ENCODE measurements around the gene TADA2B. TPM values are rescaled to one million over a fixed set of nuclear protein-coding genes. Genes with fewer than 3 reads are reported as not detected.

TADA2B gene
- total and polyA plus RNA-seq, 4 donors = 10.7 to 22.9 (median 17.6) TPM

DNA sequence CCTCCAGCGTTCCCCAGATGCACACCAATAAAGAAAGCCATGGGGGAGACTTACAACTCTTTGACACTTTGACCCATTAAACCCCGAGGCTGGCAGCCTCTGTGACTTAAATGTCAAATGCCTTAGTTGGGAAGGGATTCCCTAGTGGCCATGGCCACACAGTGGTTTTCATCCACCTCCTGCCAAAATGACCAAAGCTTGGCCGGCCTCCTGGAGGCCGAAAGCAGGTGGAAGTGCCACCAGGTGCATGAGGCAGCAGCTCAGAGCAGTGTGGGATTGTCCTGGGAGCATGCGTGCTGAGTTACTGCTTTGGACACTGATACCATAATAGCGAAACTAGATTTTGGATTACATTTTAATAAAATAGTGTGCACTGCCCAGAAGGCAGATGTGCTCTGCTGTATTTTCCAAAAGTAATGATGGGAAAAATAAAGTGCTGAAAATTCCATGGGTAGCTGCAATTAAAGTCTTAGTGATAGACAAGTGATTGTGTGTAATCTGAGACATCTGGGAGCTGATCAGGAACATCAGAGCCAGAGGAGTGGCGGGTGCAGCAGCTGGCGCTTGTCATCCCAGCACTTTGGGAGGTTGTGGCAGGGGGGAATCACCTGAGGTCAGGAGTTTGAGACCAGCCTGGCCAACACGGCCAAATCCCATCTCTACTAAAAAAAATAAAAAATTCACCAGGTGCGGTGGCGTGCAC lies 39.8 kb upstream of the TADA2B start:
- H3K27me3 ChIP-seq (ENCODE audit: control insufficient read depth in 3 of 3, insufficient read depth in 3 of 3, low read length in 2 of 3) = no peaks in the 10 kb centered on the region
- 89 to 90% methylated on average over 10 to 11 of the region's 11 CpGs for WGBS, 2 donors
- no peaks in the 10 kb centered on the region for H3K9me3 ChIP-seq (ENCODE audit: control insufficient read depth in 4 of 4, insufficient read depth in 3 of 4, low read length in 3 of 4)
- ATAC-seq (ENCODE audit: insufficient read depth, low FRiP score) (no peak), DNase-seq (no peak)
- H3K9ac ChIP-seq (ENCODE audit: insufficient read depth in 1 of 2, low read length in 2 of 2) = no peak overlapping the region
- H3K27ac ChIP-seq (ENCODE audit: low read depth in 1 of 2, low read length in 1 of 2) = no peak overlapping the region
- H3K36me3 ChIP-seq (ENCODE audit: control insufficient read depth in 4 of 4, insufficient read depth in 4 of 4, low read length in 4 of 4) = peaks cover 4 to 54% (median 34%) of the 10 kb centered on the region in 4 donors
- no peak overlapping the region for H3K4me3 ChIP-seq
- H3K4me1 ChIP-seq (ENCODE audit: control insufficient read depth in 5 of 5, insufficient read depth in 5 of 5, low read length in 5 of 5) = no peaks in the 10 kb centered on the region
- TF ChIP-seq CTCF (IDR thresholded peaks at IDR 0.05; ENCODE audit: control extremely low read depth, extremely low read depth) = no peak

DNA sequence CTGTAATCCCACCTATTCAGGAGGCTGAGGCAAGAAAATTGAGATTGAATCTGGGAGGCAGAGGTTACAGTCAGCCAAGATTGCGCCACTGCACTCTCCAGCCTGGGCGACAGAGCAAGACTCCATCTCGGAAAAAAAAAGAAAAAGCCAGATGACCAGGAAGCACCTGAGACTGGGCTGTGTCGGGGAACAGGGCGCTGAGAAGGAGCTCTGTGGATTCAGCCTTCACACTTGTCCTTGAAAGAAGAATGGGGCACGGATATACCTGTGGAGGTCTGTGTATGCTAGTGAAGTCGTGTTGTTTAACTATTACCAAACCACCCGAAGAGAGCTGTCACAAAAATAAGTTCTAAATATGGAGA lies 39.3 kb upstream of the TADA2B start:
- no peak for DNase-seq
- TF ChIP-seq CTCF (IDR thresholded peaks at IDR 0.05; ENCODE audit: control extremely low read depth, extremely low read depth) = no peak
- Histone ChIP-seq H3K4me1 (ENCODE audit: control insufficient read depth in 5 of 5, insufficient read depth in 5 of 5, low read length in 5 of 5) (no peaks in the 10 kb centered on the region), H3K4me3 (no peak overlapping the region), H3K27ac (ENCODE audit: low read depth in 1 of 2, low read length in 1 of 2) (no peak overlapping the region), H3K27me3 (ENCODE audit: control insufficient read depth in 3 of 3, insufficient read depth in 3 of 3, low read length in 2 of 3) (no peaks in the 10 kb centered on the region), H3K9me3 (ENCODE audit: control insufficient read depth in 4 of 4, insufficient read depth in 3 of 4, low read length in 3 of 4) (no peaks in the 10 kb centered on the region), H3K9ac (ENCODE audit: insufficient read depth in 1 of 2, low read length in 2 of 2) (no peak overlapping the region), H3K36me3 (ENCODE audit: control insufficient read depth in 4 of 4, insufficient read depth in 4 of 4, low read length in 4 of 4) (peaks cover 2 to 55% (median 36%) of the 10 kb centered on the region in 4 donors)
- ATAC-seq (ENCODE audit: insufficient read depth, low FRiP score) = no peak
- 78 to 84% methylated on average over 8 of the region's 8 CpGs for WGBS, 2 donors

- Histone ChIP-seq H3K9me3 (ENCODE audit: control insufficient read depth in 4 of 4, insufficient read depth in 3 of 4, low read length in 3 of 4) (no peaks in the 10 kb centered on the region), H3K27ac (ENCODE audit: low read depth in 1 of 2, low read length in 1 of 2) (no peak overlapping the region), H3K4me1 (ENCODE audit: control insufficient read depth in 5 of 5, insufficient read depth in 5 of 5, low read length in 5 of 5) (no peaks in the 10 kb centered on the region), H3K36me3 (ENCODE audit: control insufficient read depth in 4 of 4, insufficient read depth in 4 of 4, low read length in 4 of 4) (peaks cover 0 to 53% (median 35%) of the 10 kb centered on the region in 4 donors), H3K4me3 (no peak overlapping the region), H3K9ac (ENCODE audit: insufficient read depth in 1 of 2, low read length in 2 of 2) (no peak overlapping the region), H3K27me3 (ENCODE audit: control insufficient read depth in 3 of 3, insufficient read depth in 3 of 3, low read length in 2 of 3) (no peaks in the 10 kb centered on the region)
- DNase-seq (no peak), ATAC-seq (ENCODE audit: insufficient read depth, low FRiP score) (no peak)
- 82 to 90% methylated on average over 4 of the region's 4 CpGs for WGBS, 2 donors
- TF ChIP-seq CTCF (IDR thresholded peaks at IDR 0.05; ENCODE audit: control extremely low read depth, extremely low read depth) = no peak
Measured at GRCh38 chr4:7004331-7004730, 38.8 kb upstream of the TADA2B start.

DNA sequence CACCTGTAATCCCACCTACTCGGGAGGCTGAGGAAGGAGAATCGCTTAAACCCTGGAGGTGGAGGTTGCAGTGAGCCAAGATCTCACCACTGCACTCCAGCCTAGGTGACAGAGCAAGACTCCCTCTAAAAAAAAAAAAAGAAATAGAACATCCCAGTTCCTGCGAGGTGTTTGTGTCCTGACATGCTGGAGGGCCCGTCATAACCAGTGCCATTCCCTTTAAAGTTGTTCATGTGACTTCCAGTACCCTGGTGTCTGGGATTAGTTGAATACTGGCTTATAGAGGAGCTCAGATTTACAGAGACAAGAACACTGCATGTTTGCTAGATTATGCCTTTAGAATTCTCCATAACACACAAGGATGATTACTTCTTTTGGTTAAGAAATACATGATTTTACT lies 37.6 kb upstream of the TADA2B start:
- peaks cover 1 to 47% (median 35%) of the 10 kb centered on the region in 4 donors for H3K36me3 ChIP-seq (ENCODE audit: control insufficient read depth in 4 of 4, insufficient read depth in 4 of 4, low read length in 4 of 4)
- 87 to 92% methylated on average over 4 of the region's 4 CpGs for WGBS, 2 donors
- no peak overlapping the region for H3K27ac ChIP-seq (ENCODE audit: low read depth in 1 of 2, low read length in 1 of 2)
- TF ChIP-seq CTCF (IDR thresholded peaks at IDR 0.05; ENCODE audit: control extremely low read depth, extremely low read depth) = no peak
- DNase-seq (no peak), ATAC-seq (ENCODE audit: insufficient read depth, low FRiP score) (no peak)
- no peaks in the 10 kb centered on the region for H3K9me3 ChIP-seq (ENCODE audit: control insufficient read depth in 4 of 4, insufficient read depth in 3 of 4, low read length in 3 of 4)
- H3K4me3 ChIP-seq = no peak overlapping the region
- H3K27me3 ChIP-seq (ENCODE audit: control insufficient read depth in 3 of 3, insufficient read depth in 3 of 3, low read length in 2 of 3) = no peaks in the 10 kb centered on the region
- H3K4me1 ChIP-seq (ENCODE audit: control insufficient read depth in 5 of 5, insufficient read depth in 5 of 5, low read length in 5 of 5) = no peaks in the 10 kb centered on the region
- no peak overlapping the region for H3K9ac ChIP-seq (ENCODE audit: insufficient read depth in 1 of 2, low read length in 2 of 2)
